GM12878 (cell line): ENCODE results near the gene DNASE1L3. TPM values are rescaled to one million over a fixed set of nuclear protein-coding genes. Genes with fewer than 3 reads are reported as not detected.

Experiments used
- ATAC-seq: fragments of 200-7000 bp; cut with Tn5 transposase; 3 replicates; pipeline ENCODE4 v1.9.1; 2020; ENCODE audit warnings: mild to moderate bottlenecking, moderate library complexity
- BruUV-seq: library from RNA; stranded (reverse); fragments of 400-500 nt; replicated peaks from 2 replicates; lab custom pipeline; 2021; lab: Mats Ljungman, UMichigan
- CTCF ChIA-PET: fragments of 300-600 bp; sonication (Branson Sonifier 250); formaldehyde crosslinking; extraction: SDS; loops from one replicate; lab custom pipeline; 2021; ENCODE audit warnings: inconsistent platforms; lab: Yijun Ruan, JAX
- POLR2A ChIA-PET: fragments of 350-600 bp; formaldehyde crosslinking; extraction: SDS; loops from one replicate; lab custom pipeline; 2021; ENCODE audit warnings: inconsistent platforms; lab: Charles Lee
- RAD21 ChIA-PET: fragments of 300-600 bp; sonication (Branson Sonifier 250); formaldehyde crosslinking; loops from one replicate; lab custom pipeline; 2023; ENCODE audit warnings: antibody characterized with exemption; ENCODE audit not compliant: unreplicated experiment; lab: Charles Lee
- SMC1A ChIA-PET: fragments of 300-600 bp; sonication (Branson Sonifier 250); formaldehyde crosslinking; loops from one replicate; lab custom pipeline; 2023; ENCODE audit not compliant: unreplicated experiment, uncharacterized antibody; lab: Charles Lee
- DNase-seq: peaks from one replicate; pipeline ENCODE4 v3.0.0-alpha.2; 2011; ENCODE audit warnings: low read depth, low spot score
- FAIRE-seq: peaks from 3 replicates; lab custom pipeline; 2011; peaks lifted over from hg19 to GRCh38; lab: Jason Lieb, UNC
- H2AFZ ChIP-seq: 2 replicates; pipeline ENCODE4 v1.6.0; 2011; ENCODE audit warnings: low read depth, low read length, control low read depth; ENCODE audit not compliant: control insufficient read depth
- H3K27ac ChIP-seq: 2 replicates; pipeline ENCODE4 v1.5.1; 2011; ENCODE audit warnings: control low read depth; ENCODE audit not compliant: control insufficient read depth, insufficient read depth
- H3K27me3 ChIP-seq, 2 experiments: replicated peaks in 1 of 2; 2 replicates each; pipeline versions ENCODE4 v1.6.0 to v1.6.1; 2011; ENCODE audit warnings: low read length in 1 of 2; ENCODE audit not compliant: control insufficient read depth in 2 of 2, insufficient read depth in 2 of 2
- H3K36me3 ChIP-seq, 2 experiments: 2 replicates each; pipeline ENCODE4 v1.5.1; 2011; ENCODE audit warnings: low read length in 1 of 2; ENCODE audit not compliant: control insufficient read depth in 2 of 2, insufficient read depth in 2 of 2
- H3K4me1 ChIP-seq: 2 replicates; pipeline ENCODE4 v1.6.1; 2011; ENCODE audit warnings: mild to moderate bottlenecking, low read length, moderate library complexity, mixed read lengths; ENCODE audit not compliant: control insufficient read depth, insufficient read depth
- H3K4me2 ChIP-seq: 2 replicates; pipeline ENCODE4 v1.6.0; 2011; ENCODE audit warnings: control low read depth; ENCODE audit not compliant: control insufficient read depth, insufficient read depth
- H3K4me3 ChIP-seq: fragments of 200-600 bp; sonication (generic); 2 replicates; pipeline ENCODE4 v1.5.1; 2016
- H3K79me2 ChIP-seq: 2 replicates; pipeline ENCODE4 v1.6.0; 2011; ENCODE audit warnings: low read length; ENCODE audit not compliant: control insufficient read depth, insufficient read depth
- H3K9ac ChIP-seq: 2 replicates; pipeline ENCODE4 v1.8.0; 2011; ENCODE audit warnings: low read length, control low read depth, mixed read lengths; ENCODE audit not compliant: control insufficient read depth, insufficient read depth
- H3K9me3 ChIP-seq: replicated peaks from 3 replicates; pipeline ENCODE4 v1.5.1; 2011; ENCODE audit warnings: mild to moderate bottlenecking, low read length; ENCODE audit not compliant: control insufficient read depth, insufficient read depth
- H4K20me1 ChIP-seq: 2 replicates; pipeline ENCODE4 v1.6.0; 2011; ENCODE audit not compliant: control insufficient read depth, insufficient read depth
- ATF3 ChIP-seq: IDR thresholded peaks from 2 replicates; pipeline ENCODE4 v1.6.1; 2011; ENCODE audit warnings: low read depth, mild to moderate bottlenecking, low read length, moderate library complexity, borderline replicate concordance; ENCODE audit errors: extremely low read depth
- BCLAF1 ChIP-seq: fragments of 450-650 bp; IDR thresholded peaks from 2 replicates; pipeline ENCODE4 v1.6.1; 2017; ENCODE audit warnings: antibody characterized with exemption, mild to moderate bottlenecking, moderate library complexity
- CEBPB ChIP-seq, 2 experiments: fragments of 150-350 bp in 1 of 2; IDR thresholded peaks; 2 replicates each; pipeline ENCODE4 v1.6.1; 2012 to 2014; ENCODE audit warnings: low read depth in 2 of 2, low read length in 2 of 2, borderline replicate concordance in 1 of 2, inconsistent platforms in 1 of 2
- CREM ChIP-seq: IDR thresholded peaks from 2 replicates; pipeline ENCODE4 v1.6.1; 2014; ENCODE audit warnings: antibody characterized with exemption, low read depth
- E2F4 ChIP-seq: IDR thresholded peaks from 2 replicates; pipeline ENCODE4 v1.6.1; 2012; ENCODE audit warnings: low read depth, low read length, improper control_type of control experiment
- HDAC6 ChIP-seq: fragments of 200-600 bp; sonication (generic); IDR thresholded peaks from one replicate; pipeline ENCODE4 v1.8.0; 2017; ENCODE audit warnings: antibody characterized with exemption; ENCODE audit not compliant: unreplicated experiment
- IKZF2 ChIP-seq, 2 experiments: fragments of 450-650 bp; IDR thresholded peaks; 2 replicates each; pipeline ENCODE4 v1.6.1; 2017; ENCODE audit warnings: mild to moderate bottlenecking in 2 of 2, moderate library complexity in 2 of 2
- JUND ChIP-seq: IDR thresholded peaks from 2 replicates; pipeline ENCODE4 v1.6.1; 2012; ENCODE audit warnings: low read depth, mild to moderate bottlenecking, low read length, improper control_type of control experiment, moderate library complexity
- LARP7 ChIP-seq: fragments of 450-650 bp; IDR thresholded peaks from 2 replicates; pipeline ENCODE4 v1.6.1; 2017; ENCODE audit warnings: mild to moderate bottlenecking
- MEF2A ChIP-seq: IDR thresholded peaks from 2 replicates; pipeline ENCODE4 v1.6.1; 2011; ENCODE audit warnings: low read depth, mild to moderate bottlenecking, low read length, moderate library complexity; ENCODE audit not compliant: insufficient read depth
- NFYB ChIP-seq: IDR thresholded peaks from 2 replicates; pipeline ENCODE4 v1.6.1; 2011; ENCODE audit warnings: low read depth, mild to moderate bottlenecking, low read length, improper control_type of control experiment, moderate library complexity; ENCODE audit not compliant: insufficient read depth
- PBX3 ChIP-seq: IDR thresholded peaks from 2 replicates; pipeline ENCODE4 v1.6.1; 2011; ENCODE audit warnings: mild to moderate bottlenecking, low read depth, low read length, moderate library complexity; ENCODE audit not compliant: insufficient replicate concordance
- POLR2AphosphoS2 ChIP-seq: IDR thresholded peaks from 2 replicates; pipeline ENCODE4 v1.6.1; 2011; ENCODE audit warnings: low read depth, mild to moderate bottlenecking, low read length, improper control_type of control experiment, moderate library complexity
- SMARCA5 ChIP-seq: fragments of 450-650 bp; IDR thresholded peaks from 2 replicates; pipeline ENCODE4 v1.6.1; 2017; ENCODE audit warnings: mild to moderate bottlenecking
- TAF1 ChIP-seq: IDR thresholded peaks from 2 replicates; pipeline ENCODE4 v1.6.1; 2011; ENCODE audit warnings: mild to moderate bottlenecking, low read depth, low read length, borderline replicate concordance
- USF2 ChIP-seq: IDR thresholded peaks from 2 replicates; pipeline ENCODE4 v1.6.1; 2011; ENCODE audit warnings: low read depth, low read length, improper control_type of control experiment, borderline replicate concordance
- WGBS: methylation state at CpG from one replicate; pipeline ENCODE4 v1.1.6; 2016; ENCODE audit warnings: low lambda C conversion rate; ENCODE audit not compliant: insufficient replicate concordance, insufficient coverage; ENCODE audit errors: missing lambda C conversion rate; 5-methylcytosine and 5-hydroxymethylcytosine counted together
- in situ Hi-C: fragments of 300-500 bp; cut with MboI; formaldehyde crosslinking; loops from 9 replicates; pipeline ENCODE4 v1.14.3; 2018; ENCODE audit warnings: mixed read lengths
- intact Hi-C: fragments of 100-400 bp; cut with micrococcal nuclease; formaldehyde crosslinking; loops from one replicate; pipeline ENCODE4 v1.14.2; 2022; ENCODE audit not compliant: unreplicated experiment
- polyA plus RNA-seq, 11 experiments: library from polyadenylated mRNA; depleted of rRNA in 4 of 11; unstranded in 6 of 11; stranded (reverse) in 5 of 11; fragments of >200 nt; fragmentation: Nextera tagmentation in 4 of 11; fragmentation: Illumina TruSeq in 1 of 11; extraction: Ambion mirVana in 4 of 11; extraction: Trizol in 1 of 11; gene quantifications; 1 replicate in 1 of 11; 2 replicates in 10 of 11; pipeline versions ENCODE4 v1.2.1 to v1.2.3, GENCODE V29; 2011 to 2016; ENCODE audit warnings: inconsistent platforms in 2 of 11, missing spikeins in 2 of 11, low read depth in 1 of 11
- total RNA-seq, 4 experiments: library from RNA; depleted of rRNA in 3 of 4; stranded (reverse); fragments of >200 nt in 3 of 4; fragmentation: Illumina TruSeq in 1 of 4; extraction: Trizol in 1 of 4; gene quantifications; 2 replicates each; pipeline versions ENCODE4 v1.2.1 to v1.2.3, GENCODE V29; 2013 to 2021

The DNASE1L3 gene
- total and polyA plus RNA-seq, 10 of the 15 experiments (the other 5 are each of a cell fraction or from before 2014, with no cell fraction given) = 3.2 to 72.1 (median 6.3) TPM

GRCh38 chr3:58198804-58199203 lies 12.0 kb downstream of the DNASE1L3 start (continued):
- no peak for TF ChIP-seq TAF1

GRCh38 chr3:58198362-58198761 lies 12.4 kb downstream of the DNASE1L3 start:
- CTCF ChIA-PET = interaction anchor here (25.2 kb wide), 1 partner anchor 16 kb away, joined by 655 read pairs; the partner anchor contains the start of gene DNASE1L3

More at GRCh38 chr3:58198362-58198761, 12.4 kb downstream of the DNASE1L3 start:
- WGBS = 94% methylated on average over 8 of the region's 8 CpGs
- Histone ChIP-seq H3K36me3 (peaks cover 2% of the 10 kb centered on the region in 2 experiments; a peak in 2 of 4 replicates), H4K20me1 (no peaks in the 10 kb centered on the region), H3K4me2 (no peak overlapping the region), H3K9ac (no peak overlapping the region), H2AFZ (no peak overlapping the region), H3K4me1 (peaks cover 46% of the 10 kb centered on the region), H3K9me3 (peaks cover 20% of the 10 kb centered on the region), H3K27me3 (no peaks in the 10 kb centered on the region), H3K4me3 (no peak overlapping the region), H3K27ac (no peak overlapping the region), H3K79me2 (no peaks in the 10 kb centered on the region; the same call in 1 of the 2 replicates)
- ATAC-seq = no peak
- no peak for FAIRE-seq
- TF ChIP-seq POLR2AphosphoS2 = no peak
- TF ChIP-seq SMARCA5 = no peak
- no peak for TF ChIP-seq USF2
- TF ChIP-seq HDAC6 = no peak
- no peak for TF ChIP-seq MEF2A
- TF ChIP-seq ATF3 = no peak
- no peak for TF ChIP-seq CEBPB (IDR thresholded peaks at IDR 0.05; ENCODE audit: borderline replicate concordance in 1 of 2, low read depth in 2 of 2, low read length in 2 of 2)
- TF ChIP-seq IKZF2 (IDR thresholded peaks at IDR 0.05) = no peak
- no peak for TF ChIP-seq JUND
- no peak for TF ChIP-seq BCLAF1
- no peak for TF ChIP-seq E2F4
- TF ChIP-seq PBX3 = no peak
- no peak for TF ChIP-seq NFYB
- TF ChIP-seq LARP7 = no peak
- TF ChIP-seq CREM = no peak
- ChIA-PET POLR2A (interaction anchor here (2.8 to 17.1 kb wide), 3 partner anchors 14 to 34 kb away, joined by 51 to 491 read pairs (median 72); partner anchors contain the start of gene DNASE1L3), SMC1A (interaction anchor here (6.0 to 12.6 kb wide), 2 partner anchors 15 to 34 kb away, joined by 67 to 510 read pairs; partner anchors contain the start of gene DNASE1L3), RAD21 (interaction anchor here (2.0 to 8.1 kb wide), 4 partner anchors 10 to 36 kb away, joined by 13 to 285 read pairs (median 69); partner anchors contain the start of gene DNASE1L3)
- BruUV-seq = no TSS peak
- DNase-seq = no peak
- intact Hi-C loops = no loop called here
- in situ Hi-C loops = no loop called here
